ENCODE results near the gene NPAS3.

GRCh38 chr14:33463731-33464130 lies 525.1 kb downstream of the NPAS3 start:
- no peak for TF ChIP-seq CTCF (IDR thresholded peaks at IDR 0.05)
- no peak for TF ChIP-seq POLR2A (IDR thresholded peaks at IDR 0.05)

Measured in breast epithelium (tissue), 3 donors.